ENCODE data around the gene RNASEH2B.

RNASEH2B gene

DNA sequence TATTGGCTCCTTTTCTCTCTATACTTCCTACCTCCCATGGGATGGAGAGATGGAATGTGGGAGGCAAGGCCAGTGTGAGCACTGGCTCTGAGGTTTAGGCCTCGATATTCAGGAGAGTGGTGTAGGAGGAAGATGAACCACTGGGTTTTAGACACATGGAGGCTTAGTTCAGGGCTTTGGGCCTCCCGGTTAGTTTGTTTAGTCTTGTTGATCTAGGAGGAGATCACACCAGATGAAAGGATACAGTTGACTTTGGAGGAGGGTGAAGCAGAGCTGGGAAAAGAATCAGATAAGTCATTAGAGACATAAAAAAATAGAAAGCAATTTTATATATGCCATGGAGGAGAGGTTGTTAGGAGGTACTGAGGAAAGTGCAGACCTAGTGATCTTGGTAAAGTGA, 30.9 kb downstream of the RNASEH2B start:
- DNase-seq (ENCODE audit: low spot score), result peak; percentile 4

DNA sequence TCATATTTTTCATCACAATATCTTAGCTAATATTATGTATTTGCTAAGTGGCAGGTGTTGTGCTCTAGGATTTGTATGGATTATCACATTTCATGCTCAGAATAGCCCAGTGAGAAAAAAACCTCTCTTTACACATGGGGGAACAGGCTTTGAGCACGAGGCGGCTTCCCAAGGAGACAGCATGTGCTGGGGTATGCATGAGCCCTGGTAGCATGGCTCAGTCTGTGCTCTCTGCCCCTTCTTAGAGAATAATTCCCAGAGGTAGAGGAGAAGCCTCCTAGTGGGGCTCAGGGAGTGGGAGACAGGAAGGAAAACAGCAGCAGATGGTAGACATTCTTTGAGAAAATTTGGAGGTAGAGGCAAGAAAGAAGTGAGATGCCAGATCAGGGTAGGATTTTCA, 31.6 kb downstream of the RNASEH2B start:
- DNase-seq (ENCODE audit: low spot score), result no peak

DNA sequence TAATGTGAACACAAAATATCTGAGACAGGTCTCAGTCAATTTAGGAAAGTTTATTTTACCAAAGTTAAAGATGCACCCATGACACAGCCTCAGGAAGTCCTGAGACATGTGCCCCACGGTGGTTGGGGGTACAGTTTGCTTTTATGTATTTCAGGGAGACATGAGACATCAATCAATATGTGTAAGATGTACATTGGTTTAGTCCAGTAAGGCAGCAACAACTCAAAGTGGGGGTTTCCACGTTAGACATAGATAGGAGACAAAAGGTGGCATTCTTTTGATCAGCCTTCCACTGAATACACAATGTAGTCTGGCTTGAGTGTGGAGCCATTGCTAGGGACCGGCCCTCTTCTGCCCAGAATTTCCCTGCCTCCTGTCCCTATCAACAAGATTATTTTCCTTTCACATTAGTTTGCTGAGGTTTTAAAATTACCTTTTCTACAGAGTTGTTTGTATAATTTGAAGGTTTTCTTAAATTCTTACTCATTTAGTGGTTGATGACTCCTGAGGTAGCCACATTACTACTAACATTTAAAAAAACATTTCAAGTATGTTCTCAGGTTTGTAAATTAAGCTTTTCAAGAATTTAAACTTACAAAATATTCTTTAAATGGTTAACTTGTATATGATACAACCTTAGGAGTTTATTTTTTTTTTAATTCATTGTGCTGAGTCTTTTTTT, 33.2 kb downstream of the RNASEH2B start:
- DNase-seq (ENCODE audit: low spot score), result no peak

DNA sequence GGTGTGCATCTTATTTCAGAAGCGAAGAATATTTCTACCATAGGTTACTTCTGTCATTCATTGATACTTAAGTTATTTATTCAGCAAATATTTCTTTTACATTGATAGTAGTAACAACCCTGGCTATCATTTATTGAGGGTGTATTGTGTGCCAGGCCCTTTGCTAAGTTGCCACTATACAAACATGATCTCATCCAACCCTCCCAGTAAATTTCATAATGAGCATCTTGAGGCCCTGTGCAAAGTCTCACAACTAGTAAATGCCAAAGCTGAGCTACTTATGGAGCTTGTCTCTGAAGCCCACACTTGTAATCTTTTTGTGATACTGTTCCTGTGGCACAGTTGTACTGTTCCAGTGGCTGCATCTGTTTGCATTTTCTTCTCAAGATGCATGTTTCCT, 36.1 kb downstream of the RNASEH2B start:
- DNase-seq (ENCODE audit: low spot score), result no peak

DNA sequence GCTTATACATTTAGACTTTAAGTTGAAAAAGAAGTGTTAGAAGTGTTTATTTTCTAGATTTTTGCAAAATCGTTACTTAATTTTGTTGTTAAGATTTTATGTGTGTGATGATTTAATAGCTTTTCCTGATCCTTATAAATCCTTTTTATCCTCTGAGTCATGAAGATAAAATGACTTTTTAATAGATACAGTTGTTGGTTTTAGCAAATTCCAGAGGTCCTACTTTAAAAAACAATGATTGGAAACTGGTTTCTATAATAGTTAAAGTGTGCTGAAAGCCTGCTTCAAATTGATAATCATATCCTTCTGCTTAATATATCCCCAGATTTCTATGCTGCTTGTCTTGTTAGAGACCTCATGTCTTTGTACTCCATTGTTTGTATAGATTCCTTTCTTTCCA, 39.0 kb downstream of the RNASEH2B start:
- no peak for DNase-seq (ENCODE audit: low spot score)

DNA sequence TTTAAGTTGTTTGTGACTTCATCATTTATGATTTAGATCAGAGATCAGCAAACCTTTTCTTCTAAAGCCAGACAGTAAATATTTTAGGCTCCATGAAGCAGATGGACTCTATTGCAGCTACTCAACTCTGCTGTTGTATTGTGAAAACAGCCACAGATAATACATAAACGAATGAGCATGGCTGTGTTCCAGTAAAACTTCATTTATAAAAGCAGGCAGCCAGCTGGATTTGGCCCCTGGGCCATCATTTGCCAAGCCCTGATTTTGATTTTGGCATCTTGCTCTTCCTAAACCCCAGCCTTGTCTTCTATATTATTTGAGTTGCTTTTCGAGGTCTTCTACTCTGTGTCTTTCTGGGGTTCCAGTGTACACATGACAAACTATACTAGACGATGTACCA, 41.3 kb downstream of the RNASEH2B start:
- no peak for DNase-seq (ENCODE audit: low spot score)

DNA sequence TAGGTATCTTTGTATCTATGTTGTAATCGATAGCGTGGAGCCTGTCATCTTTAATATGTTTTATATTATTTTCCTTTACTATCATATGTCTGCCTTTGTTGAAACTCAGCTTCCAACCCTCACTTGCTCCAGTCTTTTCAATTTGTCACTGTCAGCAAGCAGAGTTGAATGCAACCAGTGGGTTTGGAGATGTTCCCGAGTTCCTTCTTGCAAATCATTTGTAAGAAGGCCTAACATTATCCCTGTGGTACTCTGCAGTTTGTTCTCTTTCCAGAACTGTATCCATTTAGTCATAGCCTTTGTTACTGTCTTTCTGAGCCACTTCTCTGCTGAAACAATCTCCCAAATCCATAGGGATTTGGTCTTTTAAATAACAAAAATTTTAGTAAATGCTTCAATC, 41.8 kb downstream of the RNASEH2B start:
- DNase-seq (ENCODE audit: low spot score), result no peak

DNA sequence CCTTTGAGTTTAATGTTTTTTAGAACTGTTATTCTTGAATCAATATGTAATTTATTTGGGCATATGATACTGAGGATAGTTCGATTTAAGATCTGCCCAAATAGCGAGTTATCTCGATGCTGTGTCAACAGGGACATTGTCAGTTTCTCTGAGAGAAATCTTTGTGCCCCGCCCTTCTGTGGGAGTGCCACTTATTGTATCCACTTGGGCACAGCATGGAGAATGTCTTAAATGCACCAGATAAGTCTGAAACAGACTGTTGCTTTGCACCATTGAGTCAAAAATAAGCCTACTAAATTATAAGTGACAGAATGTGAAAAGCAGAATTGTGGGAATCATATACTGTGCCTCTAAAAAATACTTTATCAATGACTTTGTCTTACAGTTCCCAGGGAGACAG, 45.6 kb downstream of the RNASEH2B start:
- no peak for DNase-seq (ENCODE audit: low spot score)

DNA sequence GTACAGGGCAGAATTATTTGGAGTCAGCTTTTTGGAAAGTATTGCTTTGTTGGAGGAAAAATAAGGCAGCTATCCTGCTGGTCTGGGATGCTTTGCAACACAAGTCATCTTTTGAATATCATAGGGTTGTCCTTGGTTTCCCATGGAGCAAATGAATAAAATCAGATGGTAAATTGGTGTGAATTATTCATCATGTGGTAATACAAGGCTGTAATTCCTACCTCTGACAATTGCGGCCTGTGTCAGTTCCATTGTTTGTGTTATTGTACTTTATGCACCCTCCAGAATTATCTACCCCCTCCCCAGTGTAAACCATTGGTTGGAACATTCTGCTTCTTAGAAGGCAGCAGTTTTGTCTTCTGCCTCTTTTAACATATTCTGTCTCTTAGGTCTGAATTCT, 46.2 kb downstream of the RNASEH2B start:
- DNase-seq (ENCODE audit: low spot score), result no peak

DNA sequence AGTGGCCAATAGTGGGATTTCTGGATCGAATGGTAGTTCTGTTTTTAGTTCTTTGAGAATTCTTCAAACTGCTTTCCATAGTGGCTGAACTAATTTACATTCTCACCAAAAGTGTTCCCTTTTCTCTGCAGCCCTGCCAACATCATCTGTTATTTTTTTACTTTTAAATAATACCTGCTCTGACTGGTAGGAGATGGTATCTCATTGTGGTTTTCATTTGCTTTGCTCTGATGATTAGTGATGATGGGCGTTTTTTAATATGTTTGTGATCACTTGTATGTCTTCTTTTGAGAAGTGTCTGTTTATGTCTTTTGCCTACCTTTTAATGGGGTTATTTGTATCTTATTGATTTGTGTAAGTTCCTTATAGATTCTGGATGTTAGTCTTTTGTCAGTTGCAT, 48.0 kb downstream of the RNASEH2B start:
- no peak for DNase-seq (ENCODE audit: low spot score)

DNA sequence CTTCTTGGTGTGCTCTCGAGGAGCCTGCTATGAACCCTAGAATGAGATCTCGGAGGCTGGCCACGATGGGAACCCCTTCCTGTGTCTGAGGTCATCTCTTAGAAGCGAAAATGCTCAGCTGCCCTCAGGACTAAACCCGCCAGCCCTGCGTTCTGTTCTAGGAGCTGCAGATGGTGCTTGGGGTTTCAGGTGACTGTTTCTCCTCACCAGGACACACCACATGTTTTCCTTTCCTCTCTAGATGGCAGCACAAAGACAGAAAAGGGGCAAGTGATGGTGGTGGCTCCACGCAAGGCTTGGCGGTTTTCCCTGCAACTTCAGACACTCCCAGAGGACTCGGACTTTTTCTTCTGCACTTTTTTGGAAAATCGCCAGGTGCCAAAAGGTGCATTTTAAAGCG, 60.1 kb downstream of the RNASEH2B start:
- DNase-seq (ENCODE audit: low spot score), result no peak

DNA sequence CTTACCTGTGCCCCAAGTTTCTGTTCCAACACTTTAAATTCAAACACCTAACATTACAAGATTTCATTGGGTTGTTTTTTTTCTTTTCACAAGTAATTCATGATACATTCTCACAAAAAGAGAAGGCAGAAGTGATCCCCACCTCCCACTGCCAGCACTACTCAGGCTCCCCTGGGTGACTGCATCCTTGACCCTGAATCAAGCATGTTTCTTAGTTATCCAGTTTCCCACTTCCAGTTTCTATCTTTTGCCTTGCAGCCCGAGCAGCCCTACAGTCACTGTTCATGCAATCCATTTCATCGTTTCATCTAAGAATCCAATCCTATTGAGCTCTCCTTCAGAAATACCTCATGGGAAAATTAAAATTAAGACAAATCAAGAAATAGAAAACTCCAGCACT, 61.4 kb downstream of the RNASEH2B start:
- DNase-seq (ENCODE audit: low spot score), result no peak

DNA sequence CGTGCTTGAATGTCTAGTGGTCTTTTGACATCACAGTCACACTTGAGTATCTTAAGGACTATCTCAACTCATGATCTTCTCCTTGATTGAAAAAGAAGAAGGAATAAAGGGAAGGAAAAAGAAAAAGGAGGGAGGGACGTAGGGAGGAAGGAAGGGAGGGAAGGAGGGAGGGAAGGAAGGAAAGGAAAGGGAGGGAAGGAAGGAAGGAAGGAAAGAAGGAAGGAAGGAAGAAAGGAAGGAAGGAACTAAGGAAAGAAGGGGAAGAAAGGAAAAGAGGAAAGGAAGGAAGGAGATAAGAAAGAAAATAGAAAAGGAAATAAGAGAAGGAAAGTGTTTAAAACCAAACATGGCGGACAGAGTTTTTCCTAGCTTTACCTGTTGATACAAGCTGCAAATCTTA, 64.7 kb downstream of the RNASEH2B start:
- DNase-seq (ENCODE audit: low spot score), result no peak

DNA sequence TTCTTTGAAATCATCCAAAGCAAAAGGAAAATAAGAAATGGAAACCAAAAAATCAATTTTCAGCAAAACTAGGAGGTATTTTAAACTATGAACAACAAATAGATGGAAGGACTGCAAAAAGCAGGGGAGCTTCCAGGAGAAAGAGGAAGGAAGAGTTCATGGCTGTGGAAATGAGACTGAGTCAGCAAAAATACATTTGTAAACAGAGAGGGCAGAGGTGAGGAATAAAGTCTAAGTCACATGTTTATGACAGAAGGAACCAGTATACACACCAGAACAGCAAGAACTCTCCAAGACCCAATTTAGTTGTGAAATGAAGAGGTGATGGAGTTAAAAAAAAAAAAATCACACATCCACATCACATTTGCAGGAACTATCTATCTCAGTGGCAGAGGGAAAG, 69.6 kb downstream of the RNASEH2B start:
- DNase-seq (ENCODE audit: low spot score), result no peak

DNA sequence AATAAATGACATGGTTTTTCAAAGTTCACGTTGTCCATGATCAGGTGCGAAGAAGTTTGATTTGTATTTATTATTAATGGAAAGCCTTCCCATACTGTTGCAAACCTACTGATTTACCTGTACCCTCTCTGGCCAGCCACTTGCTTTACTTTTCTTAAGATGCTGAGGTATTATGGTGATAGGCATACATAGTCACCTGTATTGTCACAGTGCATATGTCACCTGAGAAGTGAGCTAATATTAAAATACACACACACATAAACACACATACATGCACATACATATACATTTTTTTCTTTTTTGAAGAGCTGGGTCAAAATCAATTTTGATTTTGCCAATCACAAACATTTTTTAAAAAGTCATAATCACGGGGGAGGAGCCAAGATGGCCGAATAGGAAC, 72.1 kb downstream of the RNASEH2B start:
- DNase-seq (ENCODE audit: low spot score), result no peak

DNA sequence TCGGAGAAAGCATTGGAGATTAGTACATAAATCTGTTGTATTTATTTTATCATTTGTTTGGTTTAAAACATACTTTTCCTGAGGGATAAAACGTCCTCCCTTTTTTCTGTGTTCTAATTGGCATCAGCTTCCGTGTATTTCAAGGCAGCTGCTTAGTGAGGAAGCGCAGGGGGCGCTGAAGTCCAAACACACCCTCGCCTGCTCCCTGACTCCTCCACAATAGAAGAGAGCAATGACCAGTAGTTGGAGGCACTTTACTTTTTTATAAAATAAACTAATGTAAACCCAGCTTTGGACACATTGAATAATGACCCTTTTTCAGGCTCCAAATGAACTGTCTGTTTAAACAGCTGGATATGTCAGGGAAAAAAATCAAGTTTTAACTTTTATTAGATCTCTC, 79.9 kb downstream of the RNASEH2B start:
- peak; percentile 44 for DNase-seq (ENCODE audit: low spot score)

DNA sequence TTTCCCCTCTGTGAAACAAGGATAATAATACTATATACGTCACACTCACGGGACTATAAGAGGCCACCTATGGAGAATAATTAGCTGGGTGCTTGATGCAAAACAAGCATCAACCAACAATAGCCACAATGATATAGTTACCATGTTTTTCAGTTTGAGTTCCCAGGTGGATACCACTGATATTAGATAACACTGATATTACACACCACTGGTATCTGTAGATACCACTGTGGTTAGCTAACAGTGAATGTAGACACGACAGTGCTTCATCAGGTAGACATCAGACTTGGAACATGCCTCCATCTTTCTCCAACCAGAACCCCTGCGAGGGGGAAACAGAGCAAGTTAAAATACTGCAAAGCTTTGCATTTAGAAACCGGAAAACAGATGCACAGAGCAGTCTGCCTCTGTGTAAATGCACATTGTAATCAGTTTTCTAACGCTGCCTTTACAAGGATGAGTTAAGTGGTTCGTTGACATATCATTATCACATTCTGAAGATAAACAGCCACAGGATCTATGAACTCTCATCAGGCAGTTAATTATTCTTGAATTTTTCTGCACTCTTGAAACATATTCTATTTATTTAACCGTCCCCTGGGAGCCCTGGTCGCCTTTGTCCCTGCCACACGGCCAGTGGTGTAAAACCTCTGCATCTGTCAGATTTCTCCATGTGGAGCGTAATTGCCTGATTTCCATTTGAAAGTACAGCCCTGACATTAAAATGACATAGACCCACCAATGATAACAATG, 80.7 kb downstream of the RNASEH2B start:
- no peak for DNase-seq (ENCODE audit: low spot score)

DNA sequence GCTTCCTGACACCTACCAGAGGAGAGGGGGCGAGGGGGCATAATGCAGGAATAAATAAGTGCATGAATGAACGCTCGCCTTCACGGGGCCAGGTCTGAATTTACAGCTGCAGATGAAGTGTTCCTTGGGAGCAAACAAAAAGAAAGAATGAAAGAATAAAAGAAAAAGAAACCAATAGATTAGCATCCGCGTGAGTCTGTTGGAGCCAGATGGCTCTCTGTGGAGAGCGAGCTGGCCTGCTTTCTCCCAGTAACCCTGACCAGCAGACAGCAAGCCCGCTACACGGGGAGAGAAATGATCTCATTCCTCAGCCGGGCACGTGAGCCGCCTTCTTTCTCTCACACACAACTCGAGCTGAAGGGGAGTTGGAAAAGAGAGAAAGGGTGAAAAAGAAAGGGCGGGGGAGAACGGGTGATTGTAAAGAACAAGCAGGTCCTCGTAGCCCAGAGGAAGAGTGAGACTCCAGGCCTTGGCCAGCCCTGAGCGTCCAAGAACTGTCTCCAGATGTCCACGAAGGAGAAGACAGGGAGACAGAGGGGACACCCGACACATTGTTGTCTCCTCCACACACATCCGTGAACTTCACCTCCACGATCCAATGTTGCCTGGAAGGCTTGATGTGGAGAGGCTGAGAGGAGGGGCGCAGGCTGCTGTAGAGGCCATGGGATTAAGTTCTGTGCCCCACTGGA, 81.4 kb downstream of the RNASEH2B start:
- no peak for DNase-seq (ENCODE audit: low spot score)

DNA sequence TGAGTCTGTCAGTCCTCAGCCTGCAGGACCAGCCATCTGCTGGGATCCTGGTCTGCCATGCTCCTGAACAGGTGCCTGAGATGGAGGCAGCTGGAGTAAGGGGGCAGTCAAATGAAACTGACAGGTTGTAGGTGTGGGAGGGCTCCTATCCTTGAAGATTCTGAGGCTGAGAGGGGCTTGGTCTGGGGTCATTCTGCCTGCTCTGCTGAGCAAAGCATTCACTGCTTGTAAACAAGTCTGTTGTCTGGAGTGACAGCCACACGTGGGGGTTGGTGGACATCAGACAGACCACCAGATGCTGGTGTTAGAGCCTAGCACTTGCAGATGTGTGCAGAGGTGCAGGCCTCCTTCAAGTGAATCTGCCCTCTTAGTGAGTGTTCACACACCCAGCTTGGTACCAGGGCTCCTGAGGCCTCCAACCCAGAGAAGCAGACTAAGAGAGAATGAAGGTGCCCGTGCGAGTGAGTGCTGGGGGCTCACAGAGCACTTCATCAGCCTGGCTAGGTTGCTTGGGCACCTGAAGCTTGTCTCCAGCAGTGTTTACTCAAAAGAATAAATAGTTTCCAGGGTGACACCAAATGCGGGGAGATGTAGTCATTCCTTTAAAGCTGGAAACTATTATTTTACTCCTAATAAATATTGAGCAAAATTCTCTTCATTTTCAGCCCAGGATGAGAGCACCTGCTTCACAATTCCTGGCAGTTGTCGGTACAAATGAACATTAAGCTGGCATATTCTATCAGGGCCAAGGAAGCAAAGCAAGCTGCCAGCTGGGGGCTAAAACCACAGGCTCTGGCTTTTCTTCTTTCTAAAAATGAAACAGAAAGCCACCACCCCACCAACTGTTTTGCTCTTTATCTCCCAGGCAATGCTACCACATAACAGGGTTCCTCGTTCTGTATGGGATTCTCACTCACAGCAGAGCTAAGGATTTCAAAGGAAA, 82.3 kb downstream of the RNASEH2B start:
- DNase-seq (ENCODE audit: low spot score), result no peak

DNA sequence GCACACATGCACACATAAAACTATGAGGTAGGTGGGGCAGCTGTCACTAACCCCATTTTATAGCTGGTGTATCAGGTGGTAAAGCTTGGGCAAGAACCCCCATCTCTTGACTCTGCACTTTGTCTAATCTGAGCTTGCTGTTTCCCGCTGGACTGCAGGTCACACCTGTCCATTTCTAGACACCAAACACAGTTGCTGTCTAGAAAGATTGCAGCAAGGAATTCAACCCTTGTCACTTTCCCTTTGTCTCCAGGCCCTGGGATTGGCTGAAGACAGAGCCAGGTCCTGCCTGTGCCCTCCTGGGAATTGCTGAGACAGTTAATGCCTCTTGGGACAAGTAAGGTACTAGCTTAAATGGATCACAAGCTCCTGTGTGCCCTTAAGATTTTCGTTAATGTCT, 83.8 kb downstream of the RNASEH2B start:
- no peak for DNase-seq (ENCODE audit: low spot score)

DNA sequence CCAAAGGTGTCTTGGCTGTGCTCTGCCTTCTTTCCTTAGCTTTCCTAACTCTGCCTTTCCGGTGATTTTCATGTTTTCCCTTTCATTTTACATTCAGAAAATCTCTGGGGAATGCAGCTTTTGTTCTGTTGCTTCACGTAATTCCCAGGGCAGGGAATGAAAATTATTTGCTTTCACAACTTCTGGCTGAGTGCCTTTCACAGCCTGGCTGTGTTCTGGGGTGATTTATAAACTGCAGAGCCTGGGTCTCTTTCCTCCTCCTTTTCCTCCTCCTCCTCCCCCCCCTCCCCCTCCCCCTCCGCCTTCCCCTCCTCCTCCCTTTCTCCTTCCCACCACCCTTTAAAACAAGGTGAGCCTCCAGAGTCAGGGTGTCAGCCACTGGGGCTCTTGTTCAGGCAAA, 84.3 kb downstream of the RNASEH2B start:
- no peak for DNase-seq (ENCODE audit: low spot score)

DNA sequence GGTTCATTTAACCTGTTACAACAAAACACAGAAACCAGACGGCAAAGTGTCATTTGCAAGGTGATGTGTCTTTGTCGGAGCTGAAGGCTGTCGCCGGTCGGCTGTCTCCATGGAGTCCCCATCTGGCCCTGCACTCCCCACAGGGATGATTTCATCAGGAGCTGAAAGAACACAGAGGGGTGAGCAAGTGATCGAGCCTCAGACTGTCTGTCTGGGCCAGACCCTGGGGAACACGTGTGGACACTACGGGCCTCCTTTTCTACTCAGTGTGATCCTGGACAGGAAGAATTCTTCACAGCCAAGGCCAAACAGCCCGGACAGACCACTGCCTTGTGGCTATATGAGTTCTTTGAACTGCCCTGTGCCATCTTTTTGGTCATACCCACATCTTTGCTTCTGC, 85.1 kb downstream of the RNASEH2B start:
- DNase-seq (ENCODE audit: low spot score), result no peak
